Neuronal stem cell (in vitro differentiated cells): ENCODE results near the gene OSBPL10.
A peak's percentile ranks its signal among the peaks of the same experiment; 100 is the strongest.

Experiments used
- DNase-seq: peaks from one replicate; pipeline ENCODE4 v3.0.0-alpha.2; 2013; ENCODE audit warnings: low spot score
- H2AFZ ChIP-seq: one replicate; pipeline ENCODE4 v1.6.1; 2013; ENCODE audit warnings: mild to moderate bottlenecking, low read length, inconsistent platforms
- H2AK5ac ChIP-seq: 2 replicates; pipeline ENCODE4 v1.6.1; 2013; ENCODE audit warnings: low read depth, mild to moderate bottlenecking, inconsistent platforms, low read length, moderate library complexity, mixed read lengths
- H2BK120ac ChIP-seq: 2 replicates; pipeline ENCODE4 v1.6.1; 2013; ENCODE audit warnings: low read depth, mild to moderate bottlenecking, inconsistent platforms, low read length, moderate library complexity, mixed read lengths
- H2BK12ac ChIP-seq: one replicate; pipeline ENCODE4 v1.6.1; 2013; ENCODE audit warnings: low read length, inconsistent platforms
- H2BK15ac ChIP-seq: 2 replicates; pipeline ENCODE4 v1.6.1; 2013; ENCODE audit warnings: mild to moderate bottlenecking, low read length, inconsistent platforms, mixed read lengths
- H2BK5ac ChIP-seq: one replicate; pipeline ENCODE4 v1.6.1; 2013; ENCODE audit warnings: inconsistent platforms, mild to moderate bottlenecking, low read length, moderate library complexity
- H3K14ac ChIP-seq: one replicate; pipeline ENCODE4 v1.6.1; 2013; ENCODE audit warnings: low read length, inconsistent platforms
- H3K18ac ChIP-seq: 2 replicates; pipeline ENCODE4 v1.6.1; 2013; ENCODE audit warnings: low read length, inconsistent platforms
- H3K23ac ChIP-seq: 2 replicates; pipeline ENCODE4 v1.6.1; 2013; ENCODE audit warnings: low read depth, mild to moderate bottlenecking, mixed read lengths, low read length, inconsistent platforms; ENCODE audit not compliant: poor library complexity
- H3K27ac ChIP-seq: replicated peaks from 3 replicates; pipeline ENCODE4 v1.5.1; 2013; ENCODE audit warnings: low read length, inconsistent platforms
- H3K27me3 ChIP-seq, 3 experiments: 2 replicates each; pipeline ENCODE4 v1.6.1; 2013; ENCODE audit warnings: low read length in 3 of 3, mild to moderate bottlenecking in 2 of 3, inconsistent platforms in 1 of 3, low read depth in 1 of 3, mixed read lengths in 1 of 3, moderate library complexity in 1 of 3; ENCODE audit not compliant: control insufficient read depth in 3 of 3, insufficient read depth in 3 of 3
- H3K36me3 ChIP-seq, 2 donors: replicated peaks in 1 of 2; 2 replicates each; pipeline ENCODE4 v1.6.1; 2013; ENCODE audit warnings: low read length in 2 of 2; ENCODE audit not compliant: control insufficient read depth in 2 of 2, insufficient read depth in 2 of 2
- H3K4ac ChIP-seq: 2 replicates; pipeline ENCODE4 v1.6.1; 2013; ENCODE audit warnings: inconsistent platforms, mild to moderate bottlenecking, low read length, moderate library complexity
- H3K4me1 ChIP-seq, 2 donors: 1 replicate in 1 of 2; 2 replicates in 1 of 2; pipeline ENCODE4 v1.6.1; 2013; ENCODE audit warnings: low read length in 2 of 2, low read depth in 1 of 2; ENCODE audit not compliant: control insufficient read depth in 2 of 2, insufficient read depth in 1 of 2
- H3K4me2 ChIP-seq: one replicate; pipeline ENCODE4 v1.6.1; 2013; ENCODE audit warnings: mild to moderate bottlenecking, low read length, inconsistent platforms; ENCODE audit not compliant: insufficient read depth, poor library complexity, severe bottlenecking
- H3K4me3 ChIP-seq, 2 donors: 2 replicates each; pipeline ENCODE4 v1.5.1; 2013; ENCODE audit warnings: low read length in 2 of 2, mild to moderate bottlenecking in 2 of 2, inconsistent platforms in 1 of 2, moderate library complexity in 1 of 2
- H3K79me1 ChIP-seq: one replicate; pipeline ENCODE4 v1.6.1; 2013; ENCODE audit warnings: low read depth, mild to moderate bottlenecking, inconsistent platforms, low read length, moderate library complexity
- H3K9ac ChIP-seq: one replicate; pipeline ENCODE4 v1.6.1; 2013; ENCODE audit warnings: mild to moderate bottlenecking, low read depth, low read length, inconsistent platforms; ENCODE audit not compliant: poor library complexity
- H3K9me3 ChIP-seq, 2 donors: replicated peaks in 1 of 2; 2 replicates each; pipeline versions ENCODE3 to v1.6.1; 2013; ENCODE audit warnings: low read length in 2 of 2, mild to moderate bottlenecking in 2 of 2, inconsistent platforms in 1 of 2, low read depth in 1 of 2, mixed read lengths in 1 of 2, moderate library complexity in 1 of 2; ENCODE audit not compliant: control insufficient read depth in 2 of 2, insufficient read depth in 1 of 2
- H4K8ac ChIP-seq: one replicate; pipeline ENCODE4 v1.6.1; 2013; ENCODE audit warnings: low read depth, mild to moderate bottlenecking, inconsistent platforms, low read length, moderate library complexity
- H4K91ac ChIP-seq: one replicate; pipeline ENCODE4 v1.6.1; 2013; ENCODE audit warnings: low read length, low read depth, mild to moderate bottlenecking, inconsistent platforms; ENCODE audit not compliant: poor library complexity
- WGBS, 2 donors: extraction: QIAGEN DNeasy Blood & Tissue Kit; methylation state at CpG; one replicate each; pipeline ENCODE4 v1.1.7; 2013; ENCODE audit warnings: missing lambda C conversion rate in 2 of 2, mixed read lengths in 1 of 2; ENCODE audit not compliant: insufficient read length in 2 of 2, insufficient replicate concordance in 1 of 2; ENCODE audit errors: extremely low coverage in 2 of 2; 5-methylcytosine and 5-hydroxymethylcytosine counted together

The OSBPL10 gene

DNA sequence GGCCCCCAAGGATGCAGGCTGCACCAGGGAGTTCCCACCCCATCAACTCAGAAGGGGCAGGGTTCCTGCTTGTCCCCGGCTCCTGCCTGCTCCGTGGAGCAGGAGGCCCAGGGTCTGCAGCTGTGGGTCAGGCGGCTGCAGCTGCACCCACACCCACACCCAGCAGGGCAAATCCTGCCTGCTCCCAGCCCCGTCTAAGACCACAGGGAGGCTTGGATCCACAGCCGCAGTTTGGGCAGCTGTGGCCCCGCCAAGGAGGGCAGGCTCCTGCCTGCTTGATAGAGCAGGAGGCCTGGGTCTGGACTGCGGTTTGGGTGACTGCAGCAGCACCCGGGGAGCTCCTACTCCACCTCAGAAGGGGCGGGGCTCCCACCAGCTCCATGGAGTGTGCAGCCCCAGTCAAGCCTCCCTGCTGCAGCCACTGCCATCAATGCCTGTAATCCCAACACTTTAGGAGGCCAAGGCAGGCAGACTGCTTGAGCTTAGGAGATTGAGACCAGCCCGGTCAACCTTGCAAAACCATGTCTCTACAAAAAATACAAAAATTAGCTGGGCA, 163.6 kb downstream of the OSBPL10 start:
- whole genome bisulfite sequencing, 2 donors: no CpG with 5 or more reads among the region's 10 CpGs

DNA sequence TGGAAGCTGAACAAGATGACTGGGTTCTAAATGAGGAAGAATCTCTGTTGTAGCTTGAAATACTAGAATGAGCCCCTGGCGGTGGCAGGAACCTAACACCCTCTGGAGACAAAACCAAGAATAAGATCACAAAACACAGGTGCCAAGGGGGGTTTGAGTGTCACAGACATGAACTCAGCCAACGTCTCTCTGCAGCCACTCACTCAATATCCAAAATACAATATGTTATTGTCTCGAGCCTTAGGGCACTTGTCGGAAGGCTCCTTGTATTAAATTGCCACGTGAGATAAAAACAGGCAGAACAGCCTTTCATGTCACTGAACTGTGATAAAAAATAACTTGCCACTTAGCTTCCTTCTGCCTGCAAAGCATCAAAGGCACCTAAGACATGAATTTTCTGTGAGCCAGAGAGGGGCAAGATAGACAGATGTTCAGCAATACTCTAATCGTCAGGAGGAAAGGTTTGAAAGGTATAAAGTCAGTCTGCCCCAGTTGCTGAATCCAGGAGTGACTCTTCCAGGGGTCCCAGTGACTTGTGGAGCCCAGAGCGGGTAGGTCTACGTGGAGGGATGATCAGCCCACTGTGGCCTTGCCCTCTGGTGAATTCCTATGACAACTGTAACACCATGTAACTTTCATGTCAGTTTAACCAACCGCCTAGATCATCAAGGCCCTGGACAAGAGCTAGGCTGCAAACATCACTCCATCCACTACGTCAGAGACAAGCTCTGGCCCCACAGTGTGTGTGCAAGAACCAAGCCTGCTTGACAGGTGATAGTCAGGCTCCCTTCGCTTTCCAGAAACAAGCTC, 165.2 kb downstream of the OSBPL10 start:
- no peak overlapping the region for H2BK15ac ChIP-seq
- no peak overlapping the region for H2BK12ac ChIP-seq
- H2BK120ac ChIP-seq: no peak overlapping the region
- H4K91ac ChIP-seq: no peak overlapping the region
- no peak overlapping the region for H3K27ac ChIP-seq
- no peak overlapping the region for H2BK5ac ChIP-seq
- no peaks in the 10 kb centered on the region for H3K4me1 ChIP-seq
- H3K79me1 ChIP-seq: no peaks in the 10 kb centered on the region
- H3K18ac ChIP-seq: no peak overlapping the region
- no peaks in the 10 kb centered on the region for H3K36me3 ChIP-seq
- H3K23ac ChIP-seq: no peak overlapping the region
- H3K4me3 ChIP-seq: no peak overlapping the region
- H3K4me2 ChIP-seq: no peak overlapping the region
- no CpG with 5 or more reads among the region's 11 CpGs for WGBS, 2 donors
- no peaks in the 10 kb centered on the region for H3K9me3 ChIP-seq
- H3K4ac ChIP-seq: no peak overlapping the region
- H2AFZ ChIP-seq: no peak overlapping the region
- no peaks in the 10 kb centered on the region for H3K27me3 ChIP-seq
- no peak overlapping the region for H2AK5ac ChIP-seq
- H4K8ac ChIP-seq: no peak overlapping the region
- no peak for DNase-seq
- no peak overlapping the region for H3K9ac ChIP-seq
- H3K14ac ChIP-seq: no peak overlapping the region

More for the DNA sequence above, 163.6 kb downstream of the OSBPL10 start:
- H3K9ac ChIP-seq: no peak overlapping the region
- no peak overlapping the region for H2BK12ac ChIP-seq
- H2BK5ac ChIP-seq: no peak overlapping the region
- H3K14ac ChIP-seq: no peak overlapping the region
- no peaks in the 10 kb centered on the region for H3K4me1 ChIP-seq
- H4K8ac ChIP-seq: no peak overlapping the region
- H3K79me1 ChIP-seq: no peaks in the 10 kb centered on the region
- no peak for DNase-seq
- H4K91ac ChIP-seq: no peak overlapping the region
- no peak overlapping the region for H3K27ac ChIP-seq
- no peak overlapping the region for H3K4me2 ChIP-seq
- H2AK5ac ChIP-seq: no peak overlapping the region
- H3K18ac ChIP-seq: no peak overlapping the region
- no peaks in the 10 kb centered on the region for H3K9me3 ChIP-seq
- no peak overlapping the region for H3K4ac ChIP-seq
- no peak overlapping the region for H2BK15ac ChIP-seq
- no peaks in the 10 kb centered on the region for H3K27me3 ChIP-seq
- no peak overlapping the region for H3K4me3 ChIP-seq
- H3K36me3 ChIP-seq: no peaks in the 10 kb centered on the region
- H2AFZ ChIP-seq: no peak overlapping the region
- no peak overlapping the region for H2BK120ac ChIP-seq
- H3K23ac ChIP-seq: peak overlapping the region; percentile 14

DNA sequence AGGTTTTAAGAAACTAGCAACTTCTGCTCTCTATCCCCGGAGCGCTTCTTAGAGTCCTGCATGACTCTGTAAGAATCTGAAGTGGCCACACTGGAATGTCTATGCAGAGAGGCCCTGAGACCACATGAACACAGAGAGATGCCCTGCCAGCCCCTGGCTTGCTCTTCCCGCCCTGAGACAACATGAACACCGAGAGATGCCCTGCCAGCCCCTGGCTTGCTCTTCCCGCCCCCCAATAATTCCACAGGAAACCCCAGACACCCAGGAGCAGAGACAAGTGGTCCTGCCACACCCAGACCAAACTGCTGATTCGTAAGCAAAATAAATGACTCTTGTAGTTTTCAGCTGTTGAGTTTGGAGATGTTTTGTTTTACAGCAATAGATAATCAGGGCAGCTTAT, 166.1 kb downstream of the OSBPL10 start:
- DNase-seq: no peak
- H3K4me1 ChIP-seq: no peaks in the 10 kb centered on the region
- H2AK5ac ChIP-seq: no peak overlapping the region
- no peaks in the 10 kb centered on the region for H3K27me3 ChIP-seq
- no peak overlapping the region for H3K4me3 ChIP-seq
- no peaks in the 10 kb centered on the region for H3K36me3 ChIP-seq
- H2BK120ac ChIP-seq: no peak overlapping the region
- H3K14ac ChIP-seq: no peak overlapping the region
- H3K79me1 ChIP-seq: no peaks in the 10 kb centered on the region
- H2BK12ac ChIP-seq: no peak overlapping the region
- no peaks in the 10 kb centered on the region for H3K9me3 ChIP-seq
- H3K27ac ChIP-seq: no peak overlapping the region
- H3K4me2 ChIP-seq: no peak overlapping the region
- no peak overlapping the region for H3K23ac ChIP-seq
- no CpG with 5 or more reads among the region's 6 CpGs for WGBS, 2 donors
- H4K8ac ChIP-seq: no peak overlapping the region
- no peak overlapping the region for H3K9ac ChIP-seq
- no peak overlapping the region for H2AFZ ChIP-seq
- no peak overlapping the region for H4K91ac ChIP-seq
- H2BK5ac ChIP-seq: no peak overlapping the region
- no peak overlapping the region for H3K4ac ChIP-seq
- no peak overlapping the region for H3K18ac ChIP-seq
- H2BK15ac ChIP-seq: no peak overlapping the region

DNA sequence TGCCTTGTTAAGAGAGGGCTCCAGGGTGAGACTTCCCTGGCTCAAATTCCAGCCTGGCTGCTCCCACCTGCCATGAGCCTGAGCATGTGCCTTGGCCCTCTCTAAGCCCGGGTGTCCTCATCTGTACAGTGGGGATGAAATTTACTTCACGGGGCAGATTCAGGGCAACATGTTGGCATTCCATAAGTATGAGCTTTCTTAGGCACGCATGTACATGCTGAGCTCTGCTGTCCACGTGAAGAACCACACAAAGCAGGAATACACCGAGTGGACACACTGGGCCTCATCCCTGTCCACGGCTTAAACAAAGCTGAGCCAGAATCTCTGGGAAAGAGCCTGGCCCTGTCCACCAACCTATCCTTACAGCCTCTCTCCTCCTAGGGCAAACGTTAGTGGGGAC, 167.4 kb downstream of the OSBPL10 start:
- peak overlapping the region; percentile 22 for H3K18ac ChIP-seq
- no CpG with 5 or more reads among the region's 7 CpGs for WGBS, 2 donors
- no peak overlapping the region for H2BK5ac ChIP-seq

More for the DNA sequence above, 167.4 kb downstream of the OSBPL10 start:
- H2BK12ac ChIP-seq: no peak overlapping the region
- no peak overlapping the region for H2AFZ ChIP-seq
- no peaks in the 10 kb centered on the region for H3K36me3 ChIP-seq
- no peak overlapping the region for H2AK5ac ChIP-seq
- H3K14ac ChIP-seq: no peak overlapping the region
- no peaks in the 10 kb centered on the region for H3K79me1 ChIP-seq
- H3K4me2 ChIP-seq: no peak overlapping the region
- no peak for DNase-seq
- H3K4me3 ChIP-seq: no peak overlapping the region
- no peak overlapping the region for H3K27ac ChIP-seq
- H2BK15ac ChIP-seq: no peak overlapping the region
- no peak overlapping the region for H3K4ac ChIP-seq
- H4K8ac ChIP-seq: no peak overlapping the region
- H3K23ac ChIP-seq: no peak overlapping the region
- no peak overlapping the region for H4K91ac ChIP-seq
- H3K4me1 ChIP-seq: no peaks in the 10 kb centered on the region
- H3K27me3 ChIP-seq: no peaks in the 10 kb centered on the region
- H3K9ac ChIP-seq: no peak overlapping the region
- no peak overlapping the region for H2BK120ac ChIP-seq
- no peaks in the 10 kb centered on the region for H3K9me3 ChIP-seq
